ENCODE measurements around the gene CSF2RB.
A peak's percentile ranks its signal among the peaks of the same experiment; 100 is the strongest.

The CSF2RB gene

GRCh38 chr22:36901411-36902142 lies 11.9 kb upstream of the CSF2RB start:
- Histone ChIP-seq H3K4me1 (ENCODE audit: control insufficient read depth in 1 of 2, insufficient read depth in 2 of 2, low read length in 2 of 2) (peaks cover 0 to 8% of the 10 kb centered on the region in 2 donors), H3K9ac (ENCODE audit: low read depth in 1 of 2, low read length in 2 of 2) (no peak overlapping the region), H3K27me3 (ENCODE audit: control insufficient read depth in 1 of 2, insufficient read depth in 2 of 2, low read length in 2 of 2) (peaks cover 0 to 4% of the 10 kb centered on the region in 2 donors), H3K27ac (ENCODE audit: low read depth, low read length) (peak overlapping the region; percentile 13), H3K4me3 (ENCODE audit: low read depth in 1 of 2, low read length in 2 of 2) (peak overlapping the region in 1 of 2 donors; percentile 19), H3K36me3 (ENCODE audit: control insufficient read depth in 1 of 2, insufficient read depth in 2 of 2, low read length in 2 of 2) (no peaks in the 10 kb centered on the region), H3K9me3 (ENCODE audit: control insufficient read depth in 1 of 2, low read length in 2 of 2) (no peaks in the 10 kb centered on the region)

GRCh38 chr22:36902143-36902926 lies 11.1 kb upstream of the CSF2RB start:
- Histone ChIP-seq H3K36me3 (ENCODE audit: control insufficient read depth in 1 of 2, insufficient read depth in 2 of 2, low read length in 2 of 2) (no peaks in the 10 kb centered on the region), H3K4me1 (ENCODE audit: control insufficient read depth in 1 of 2, insufficient read depth in 2 of 2, low read length in 2 of 2) (peaks cover 0 to 8% of the 10 kb centered on the region in 2 donors), H3K9ac (ENCODE audit: low read depth in 1 of 2, low read length in 2 of 2) (no peak overlapping the region), H3K9me3 (ENCODE audit: control insufficient read depth in 1 of 2, low read length in 2 of 2) (no peaks in the 10 kb centered on the region), H3K4me3 (ENCODE audit: low read depth in 1 of 2, low read length in 2 of 2) (no peak overlapping the region), H3K27ac (ENCODE audit: low read depth, low read length) (no peak overlapping the region), H3K27me3 (ENCODE audit: control insufficient read depth in 1 of 2, insufficient read depth in 2 of 2, low read length in 2 of 2) (peaks cover 0 to 4% of the 10 kb centered on the region in 2 donors)

GRCh38 chr22:36904260-36904880 lies 9.1 kb upstream of the CSF2RB start:
- Histone ChIP-seq H3K4me3 (ENCODE audit: low read depth in 1 of 2, low read length in 2 of 2) (no peak overlapping the region), H3K27me3 (ENCODE audit: control insufficient read depth in 1 of 2, insufficient read depth in 2 of 2, low read length in 2 of 2) (no peaks in the 10 kb centered on the region), H3K27ac (ENCODE audit: low read depth, low read length) (no peak overlapping the region), H3K36me3 (ENCODE audit: control insufficient read depth in 1 of 2, insufficient read depth in 2 of 2, low read length in 2 of 2) (no peaks in the 10 kb centered on the region), H3K4me1 (ENCODE audit: control insufficient read depth in 1 of 2, insufficient read depth in 2 of 2, low read length in 2 of 2) (peaks cover 0 to 8% of the 10 kb centered on the region in 2 donors), H3K9me3 (ENCODE audit: control insufficient read depth in 1 of 2, low read length in 2 of 2) (no peaks in the 10 kb centered on the region), H3K9ac (ENCODE audit: low read depth in 1 of 2, low read length in 2 of 2) (no peak overlapping the region)

GRCh38 chr22:36907253-36908195 lies 5.9 kb upstream of the CSF2RB start:
- H3K4me3 ChIP-seq (ENCODE audit: low read depth in 1 of 2, low read length in 2 of 2), result no peak overlapping the region
- no peaks in the 10 kb centered on the region for H3K9me3 ChIP-seq (ENCODE audit: control insufficient read depth in 1 of 2, low read length in 2 of 2)
- no peaks in the 10 kb centered on the region for H3K27me3 ChIP-seq (ENCODE audit: control insufficient read depth in 1 of 2, insufficient read depth in 2 of 2, low read length in 2 of 2)
- no peak overlapping the region for H3K9ac ChIP-seq (ENCODE audit: low read depth in 1 of 2, low read length in 2 of 2)
- no peaks in the 10 kb centered on the region for H3K4me1 ChIP-seq (ENCODE audit: control insufficient read depth in 1 of 2, insufficient read depth in 2 of 2, low read length in 2 of 2)
- no peaks in the 10 kb centered on the region for H3K36me3 ChIP-seq (ENCODE audit: control insufficient read depth in 1 of 2, insufficient read depth in 2 of 2, low read length in 2 of 2)
- H3K27ac ChIP-seq (ENCODE audit: low read depth, low read length), result no peak overlapping the region

- H3K4me3 ChIP-seq (ENCODE audit: low read depth in 1 of 2, low read length in 2 of 2), result no peak overlapping the region
- H3K4me1 ChIP-seq (ENCODE audit: control insufficient read depth in 1 of 2, insufficient read depth in 2 of 2, low read length in 2 of 2), result peaks cover 0 to 6% of the 10 kb centered on the region in 2 donors
- H3K27me3 ChIP-seq (ENCODE audit: control insufficient read depth in 1 of 2, insufficient read depth in 2 of 2, low read length in 2 of 2), result no peaks in the 10 kb centered on the region
- no peak overlapping the region for H3K9ac ChIP-seq (ENCODE audit: low read depth in 1 of 2, low read length in 2 of 2)
- H3K9me3 ChIP-seq (ENCODE audit: control insufficient read depth in 1 of 2, low read length in 2 of 2), result no peaks in the 10 kb centered on the region
- no peak overlapping the region for H3K27ac ChIP-seq (ENCODE audit: low read depth, low read length)
- H3K36me3 ChIP-seq (ENCODE audit: control insufficient read depth in 1 of 2, insufficient read depth in 2 of 2, low read length in 2 of 2), result no peaks in the 10 kb centered on the region
Observed at GRCh38 chr22:36910461-36910860, 3.0 kb upstream of the CSF2RB start.

- H3K27me3 ChIP-seq (ENCODE audit: control insufficient read depth in 1 of 2, insufficient read depth in 2 of 2, low read length in 2 of 2), result no peaks in the 10 kb centered on the region
- H3K36me3 ChIP-seq (ENCODE audit: control insufficient read depth in 1 of 2, insufficient read depth in 2 of 2, low read length in 2 of 2), result no peaks in the 10 kb centered on the region
- no peak overlapping the region for H3K9ac ChIP-seq (ENCODE audit: low read depth in 1 of 2, low read length in 2 of 2)
- H3K4me3 ChIP-seq (ENCODE audit: low read depth in 1 of 2, low read length in 2 of 2), result no peak overlapping the region
- peaks cover 0 to 6% of the 10 kb centered on the region in 2 donors for H3K4me1 ChIP-seq (ENCODE audit: control insufficient read depth in 1 of 2, insufficient read depth in 2 of 2, low read length in 2 of 2)
- H3K27ac ChIP-seq (ENCODE audit: low read depth, low read length), result no peak overlapping the region
- H3K9me3 ChIP-seq (ENCODE audit: control insufficient read depth in 1 of 2, low read length in 2 of 2), result no peaks in the 10 kb centered on the region
Observed at GRCh38 chr22:36911887-36912661, 1.4 kb upstream of the CSF2RB start.

- no peaks in the 10 kb centered on the region for H3K36me3 ChIP-seq (ENCODE audit: control insufficient read depth in 1 of 2, insufficient read depth in 2 of 2, low read length in 2 of 2)
- no peak overlapping the region for H3K4me3 ChIP-seq (ENCODE audit: low read depth in 1 of 2, low read length in 2 of 2)
- H3K4me1 ChIP-seq (ENCODE audit: control insufficient read depth in 1 of 2, insufficient read depth in 2 of 2, low read length in 2 of 2), result peaks cover 0 to 6% of the 10 kb centered on the region in 2 donors
- H3K9me3 ChIP-seq (ENCODE audit: control insufficient read depth in 1 of 2, low read length in 2 of 2), result no peaks in the 10 kb centered on the region
- no peak overlapping the region for H3K9ac ChIP-seq (ENCODE audit: low read depth in 1 of 2, low read length in 2 of 2)
- no peak overlapping the region for H3K27ac ChIP-seq (ENCODE audit: low read depth, low read length)
- no peaks in the 10 kb centered on the region for H3K27me3 ChIP-seq (ENCODE audit: control insufficient read depth in 1 of 2, insufficient read depth in 2 of 2, low read length in 2 of 2)
Observed at GRCh38 chr22:36912694-36913426, 568 bp upstream of the CSF2RB start.

GRCh38 chr22:36914390-36914752 lies 943 bp downstream of the CSF2RB start:
- no peaks in the 10 kb centered on the region for H3K36me3 ChIP-seq (ENCODE audit: control insufficient read depth in 1 of 2, insufficient read depth in 2 of 2, low read length in 2 of 2)
- H3K4me1 ChIP-seq (ENCODE audit: control insufficient read depth in 1 of 2, insufficient read depth in 2 of 2, low read length in 2 of 2), result peaks cover 0 to 6% of the 10 kb centered on the region in 2 donors
- peak overlapping the region; percentile 52 to 58 for H3K9ac ChIP-seq (ENCODE audit: low read depth in 1 of 2, low read length in 2 of 2)
- H3K27ac ChIP-seq (ENCODE audit: low read depth, low read length), result no peak overlapping the region
- H3K4me3 ChIP-seq (ENCODE audit: low read depth in 1 of 2, low read length in 2 of 2), result peak overlapping the region; percentile 60 to 61
- H3K27me3 ChIP-seq (ENCODE audit: control insufficient read depth in 1 of 2, insufficient read depth in 2 of 2, low read length in 2 of 2), result no peaks in the 10 kb centered on the region
- H3K9me3 ChIP-seq (ENCODE audit: control insufficient read depth in 1 of 2, low read length in 2 of 2), result peaks cover 0 to 3% of the 10 kb centered on the region in 2 donors

All from duodenal mucosa (tissue), 2 donors.